ENCODE results near the gene C2orf81.
"Not testable (repeated sequence)": the region's sequence is repeated elsewhere in the genome, so short reads cannot be mapped to it uniquely, and the experiment has no call there.

C2orf81 gene

DNA sequence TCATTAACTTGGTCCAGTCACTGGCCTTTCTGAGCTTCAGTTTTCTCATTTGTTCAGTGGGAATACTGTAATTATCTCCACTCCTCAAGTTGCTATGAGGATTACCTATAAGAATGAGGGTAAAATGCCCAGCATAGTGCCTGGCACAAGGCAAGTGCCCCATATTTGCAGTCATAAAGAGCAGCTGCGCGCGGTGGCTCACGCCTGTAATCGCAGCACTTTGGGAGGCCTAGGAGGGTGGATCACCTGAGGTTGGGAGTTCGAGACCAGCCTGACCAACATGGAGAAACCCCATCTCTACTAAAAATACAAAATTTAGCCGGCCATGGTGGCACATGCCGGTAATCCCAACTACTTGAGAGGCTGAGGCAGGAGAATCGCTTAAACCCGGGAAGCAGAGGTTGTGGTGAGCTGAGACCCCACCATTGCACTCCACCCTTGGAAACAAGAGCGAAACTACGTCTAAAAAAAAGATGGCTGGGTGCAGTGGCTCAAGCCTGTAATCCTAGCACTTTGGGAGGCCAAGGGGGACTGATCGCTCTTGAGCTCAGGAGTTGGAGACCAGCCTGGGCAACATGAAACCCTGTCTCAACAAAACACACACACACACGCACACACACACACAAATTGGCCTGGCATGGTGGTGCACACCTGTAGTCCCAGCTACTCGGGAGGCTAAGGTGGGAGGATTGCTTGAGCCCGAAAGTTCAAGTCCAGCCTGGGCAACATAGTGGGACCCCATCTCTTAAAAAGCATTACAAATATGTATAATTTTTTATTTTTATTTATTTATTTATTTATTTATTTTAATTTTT, 21.3 kb upstream of the C2orf81 start:
- not testable (repeated sequence) for DNase-seq

DNA sequence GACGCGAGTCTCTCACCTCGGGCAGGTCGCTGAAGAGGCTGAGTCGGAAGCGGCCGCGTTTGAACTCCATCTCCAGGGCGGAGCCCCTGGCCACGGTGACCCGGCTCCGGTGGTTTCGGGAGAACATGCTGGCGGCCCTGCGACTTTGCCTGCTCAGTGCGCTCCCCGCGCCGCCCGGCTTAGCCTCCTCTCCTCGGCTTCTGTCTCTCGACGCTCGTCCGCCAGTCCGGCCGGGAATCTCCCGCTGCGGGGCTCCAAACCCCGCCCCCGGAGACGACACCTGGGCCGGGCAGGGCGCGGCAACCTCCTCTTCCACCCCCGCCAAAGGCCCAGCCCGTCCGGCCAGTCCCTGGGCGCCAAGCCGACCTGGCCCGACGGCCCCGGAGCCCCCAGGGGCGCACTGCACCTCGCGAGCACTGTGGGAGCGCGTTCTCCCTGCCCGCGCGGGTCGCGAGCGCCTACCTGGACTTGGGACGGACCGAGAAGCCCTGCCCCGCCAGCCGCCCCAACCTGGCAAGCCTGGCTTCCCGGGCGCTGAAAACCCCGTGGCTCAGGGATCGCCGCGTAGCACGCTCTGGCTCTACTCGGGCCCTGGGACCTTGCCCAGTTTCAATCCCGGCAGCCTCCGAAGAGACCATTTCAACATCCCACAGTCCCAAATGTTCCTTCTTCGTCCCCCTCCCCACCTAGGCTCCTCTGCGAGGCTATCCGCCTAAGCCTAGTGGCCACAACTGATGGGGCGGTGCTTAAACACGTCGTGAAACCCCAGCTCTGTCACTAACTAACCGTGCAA, 20.5 kb upstream of the C2orf81 start, which contains the start of gene RTKN:
Gene RTKN (minus strand): TSS at position 248 of the 793 bp plus-strand sequence. CDS start 121 bp downstream, at position 127.
- no peak for DNase-seq

- DNase-seq: no peak
Observed at GRCh38 chr2:74441170-74441689, 19.8 kb upstream of the C2orf81 start.

GRCh38 chr2:74440378-74441169, 19.2 kb upstream of the C2orf81 start:
- DNase-seq: peak; percentile 85

GRCh38 chr2:74439803-74440377, 18.5 kb upstream of the C2orf81 start:
- peak; percentile 20 for DNase-seq

- DNase-seq: no peak
Observed at GRCh38 chr2:74439373-74439772, 18.0 kb upstream of the C2orf81 start.

GRCh38 chr2:74438248-74438647, 16.8 kb upstream of the C2orf81 start:
- no peak for DNase-seq

DNA sequence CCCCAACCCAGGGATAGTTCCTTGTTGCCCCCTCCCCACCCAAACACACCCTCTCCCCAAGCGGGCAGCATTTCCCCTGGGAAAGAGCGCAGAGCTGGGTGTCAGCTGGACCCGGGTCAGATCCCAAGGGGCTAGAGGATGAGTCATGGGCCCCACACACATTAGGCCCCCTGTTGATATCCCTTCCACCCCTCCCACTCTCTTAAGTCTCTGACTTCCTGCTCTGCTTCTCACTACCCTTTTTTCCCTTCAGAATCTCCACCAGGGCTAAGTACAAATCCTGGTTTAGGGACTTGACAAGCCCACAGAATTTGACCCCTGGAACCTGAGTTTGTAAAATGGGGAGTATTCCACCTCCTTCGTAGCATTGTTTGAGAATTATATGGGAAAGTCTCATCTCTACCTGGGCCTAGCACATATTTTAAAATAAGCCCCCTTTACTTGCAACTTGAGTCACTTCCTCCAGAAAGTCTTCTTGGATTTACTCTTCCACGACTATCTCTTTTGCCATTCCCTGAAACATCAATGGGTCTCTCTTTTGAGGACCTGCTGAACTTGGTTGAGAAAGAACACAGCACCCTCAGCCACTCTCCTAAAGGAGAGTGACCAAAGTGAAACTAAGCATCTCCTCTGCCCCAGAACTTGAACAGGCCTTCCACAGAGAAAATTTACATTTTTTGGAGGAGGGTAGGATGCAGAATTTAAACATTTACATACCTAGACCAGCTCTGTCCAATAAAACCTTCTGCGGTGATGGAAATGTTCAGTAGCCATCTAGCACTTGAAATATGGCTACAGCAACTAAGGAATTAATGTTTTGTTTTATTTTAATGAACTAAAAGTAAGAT, 15.7 kb upstream of the C2orf81 start:
- peak; percentile 22 for DNase-seq

- no peak for DNase-seq
Observed at GRCh38 chr2:74436111-74436805, 14.8 kb upstream of the C2orf81 start.

GRCh38 chr2:74430502-74430901, 9.1 kb upstream of the C2orf81 start:
- DNase-seq: no peak

DNA sequence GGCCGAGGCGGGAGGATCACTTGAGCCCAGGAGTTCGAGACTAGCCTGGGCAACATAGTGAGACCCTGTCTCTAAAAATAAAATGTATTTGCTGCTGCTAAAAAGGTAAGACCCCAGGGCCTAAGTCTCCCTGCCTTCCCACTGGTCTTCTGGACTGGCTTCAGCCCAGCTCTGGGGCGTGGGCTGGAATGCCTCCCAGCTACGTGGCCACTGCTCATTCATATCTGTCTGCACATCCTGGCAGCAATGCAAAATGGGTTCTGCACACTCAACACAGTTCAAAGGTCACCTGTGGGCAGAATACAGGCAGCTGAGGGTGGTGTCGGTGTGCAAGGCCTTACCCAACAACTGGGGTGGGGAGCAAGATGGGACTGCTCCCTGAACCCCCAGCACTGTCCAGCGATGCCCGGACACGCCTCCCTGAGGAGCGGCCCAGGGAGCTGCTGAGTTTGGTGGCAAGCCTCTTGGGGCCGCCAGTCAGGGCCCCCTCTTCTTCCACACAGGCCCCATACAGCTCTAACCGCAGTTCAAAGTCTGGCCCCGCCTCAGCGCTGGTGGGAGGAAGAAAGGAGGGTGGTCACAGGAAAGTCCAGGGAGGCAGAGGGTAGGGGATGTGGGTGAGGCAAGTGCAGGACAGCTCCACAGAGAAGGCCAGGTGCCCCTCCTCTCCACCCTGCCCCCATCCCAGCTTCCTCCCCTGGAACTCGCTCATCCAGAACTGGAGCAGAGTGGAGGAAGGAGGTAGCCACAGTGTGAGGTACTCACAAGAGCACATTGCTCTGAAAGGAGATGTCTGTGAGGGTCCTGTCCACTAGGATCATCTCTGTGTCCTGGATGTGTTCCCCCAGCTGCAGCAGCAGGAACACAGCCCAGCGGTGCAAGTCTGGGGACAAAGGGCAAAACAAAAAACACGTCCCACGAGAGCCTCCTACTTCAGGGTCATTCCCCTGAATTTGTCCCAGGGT, 8.3 kb upstream of the C2orf81 start:
- DNase-seq: no peak

DNA sequence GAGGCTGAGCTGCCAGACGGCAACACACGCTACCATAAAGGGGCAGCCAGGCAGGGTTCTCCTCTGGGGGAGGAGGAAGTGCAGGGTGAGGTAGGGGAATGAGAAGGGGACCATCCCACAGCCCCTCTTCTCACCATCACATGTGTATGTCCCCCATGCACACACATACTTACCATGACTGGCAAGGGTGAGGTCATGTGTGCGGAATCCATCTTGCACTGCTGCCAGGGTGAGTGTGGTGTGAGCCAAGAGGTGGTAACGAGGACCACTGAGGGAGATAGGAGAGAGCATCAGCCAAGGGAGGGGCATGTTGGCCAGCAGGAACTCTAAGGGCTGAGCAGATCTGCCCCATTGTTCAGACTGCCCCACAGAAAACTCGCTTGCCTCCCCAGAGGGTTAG, 7.3 kb upstream of the C2orf81 start:
- DNase-seq: no peak

- DNase-seq: no peak
Observed at GRCh38 chr2:74427551-74427950, 6.1 kb upstream of the C2orf81 start.

DNA sequence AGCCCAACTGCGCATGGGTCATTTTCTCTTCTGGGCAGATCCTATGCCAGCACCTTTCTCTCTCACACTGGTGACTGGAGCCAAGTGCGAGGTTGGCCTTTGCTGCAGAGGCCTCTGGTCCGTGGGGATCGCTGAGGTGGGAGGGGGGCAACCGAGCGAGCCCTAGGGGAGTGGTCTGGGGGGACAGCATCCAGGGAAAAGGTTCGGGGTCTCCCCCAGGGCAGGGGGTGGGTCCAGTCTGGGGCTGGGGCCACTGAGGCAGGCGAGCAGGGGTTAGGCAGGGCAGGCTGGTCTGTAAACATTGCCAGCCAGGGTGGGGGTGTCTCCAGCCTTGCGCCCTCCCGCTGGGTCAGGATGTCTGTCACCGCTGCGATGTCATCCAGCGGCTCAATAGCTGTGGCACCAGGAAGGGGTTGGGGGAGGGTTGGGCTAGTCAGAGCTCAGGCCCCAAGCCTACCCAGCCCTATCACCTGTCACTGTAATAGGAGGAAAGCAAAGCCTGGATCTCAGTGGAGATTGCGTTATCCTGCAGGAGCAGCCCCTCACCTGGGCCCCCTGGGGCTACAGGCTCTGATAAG, 4.9 kb upstream of the C2orf81 start:
- no peak for DNase-seq

- DNase-seq: no peak
Observed at GRCh38 chr2:74425523-74425922, 4.1 kb upstream of the C2orf81 start.

- DNase-seq: no peak
Observed at GRCh38 chr2:74424995-74425406, 3.6 kb upstream of the C2orf81 start.

DNA sequence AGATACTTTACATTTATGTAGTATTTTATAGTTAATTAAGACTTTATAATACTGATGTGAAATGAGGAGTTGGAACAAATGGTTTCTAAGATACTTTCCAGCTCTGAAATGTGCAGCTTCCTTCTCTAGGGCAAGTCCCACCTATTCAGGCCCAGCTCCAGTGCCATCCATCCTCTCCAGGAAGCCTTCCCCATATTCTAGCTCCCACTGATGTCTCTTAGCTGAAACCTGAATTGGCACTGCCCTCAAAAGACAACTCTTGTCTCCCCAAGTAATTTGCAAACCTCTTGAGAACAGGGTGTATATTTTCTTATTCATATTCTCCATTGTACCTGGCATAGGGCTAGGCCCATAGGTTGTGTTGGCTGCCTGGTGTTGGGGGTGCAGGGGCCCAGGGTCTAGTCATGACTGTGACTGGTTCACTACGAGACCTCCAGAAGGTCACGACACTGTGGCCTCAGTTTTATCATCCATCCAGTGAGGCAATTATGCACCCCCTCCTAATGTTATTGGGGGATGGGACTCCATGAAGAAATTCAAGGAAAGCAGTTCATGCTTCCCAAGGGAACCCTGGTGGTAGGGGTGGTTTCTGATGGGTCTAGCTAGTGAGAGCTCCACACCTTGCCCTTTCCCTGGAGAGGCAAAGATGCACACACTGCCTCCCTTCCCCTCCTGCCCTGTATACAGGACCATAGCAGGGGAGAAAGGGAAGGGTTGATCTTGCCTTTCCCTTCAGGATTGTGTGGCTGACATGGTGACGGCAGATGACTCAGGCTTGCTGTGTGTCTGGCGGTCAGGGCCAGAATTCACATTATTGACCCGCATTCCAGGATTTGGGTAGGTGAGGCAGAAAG, 2.9 kb upstream of the C2orf81 start:
- no peak for DNase-seq

All from fibroblast of skin of right biceps (primary cell).